IgD-negative memory B cell (primary cell): Measurements from ENCODE around the gene SDHB. TPM values are rescaled to one million over a fixed set of nuclear protein-coding genes. Genes with fewer than 3 reads are reported as not detected.
A peak's percentile ranks its signal among the peaks of the same experiment; 100 is the strongest.

Experiments
- H3K27ac Mint-ChIP-seq, 3 donors: one replicate each; pipeline ENCODE4 v1.8.0; 2020 to 2022; ENCODE audit warnings: mild to moderate bottlenecking in 3 of 3, mixed read lengths in 3 of 3, moderate library complexity in 1 of 3
- H3K27me3 Mint-ChIP-seq: one replicate; pipeline ENCODE4 v1.8.0; 2021; ENCODE audit warnings: mixed read lengths
- H3K36me3 Mint-ChIP-seq: one replicate; pipeline ENCODE4 v1.8.0; 2020; ENCODE audit warnings: mild to moderate bottlenecking, mixed read lengths
- H3K4me1 Mint-ChIP-seq, 3 donors: one replicate each; pipeline ENCODE4 v1.8.0; 2020 to 2022; ENCODE audit warnings: mixed read lengths in 3 of 3, mild to moderate bottlenecking in 1 of 3
- H3K4me3 Mint-ChIP-seq, 4 donors: one replicate each; pipeline ENCODE4 v1.8.0; 2020 to 2022; ENCODE audit warnings: mild to moderate bottlenecking in 4 of 4, mixed read lengths in 4 of 4, moderate library complexity in 3 of 4
- H3K9me3 Mint-ChIP-seq, 3 donors: one replicate each; pipeline ENCODE4 v1.8.0; 2020 to 2021; ENCODE audit warnings: mixed read lengths in 3 of 3, mild to moderate bottlenecking in 1 of 3
- polyA plus RNA-seq: library from polyadenylated mRNA; unstranded; fragments of 300-500 nt; fragmentation: Illumina TruSeq; gene quantifications from one replicate; pipeline ENCODE4 v1.2.3, GENCODE V29; 2021

SDHB gene
- polyA plus RNA-seq, 1 donor from 2014 or later = 137 TPM

DNA sequence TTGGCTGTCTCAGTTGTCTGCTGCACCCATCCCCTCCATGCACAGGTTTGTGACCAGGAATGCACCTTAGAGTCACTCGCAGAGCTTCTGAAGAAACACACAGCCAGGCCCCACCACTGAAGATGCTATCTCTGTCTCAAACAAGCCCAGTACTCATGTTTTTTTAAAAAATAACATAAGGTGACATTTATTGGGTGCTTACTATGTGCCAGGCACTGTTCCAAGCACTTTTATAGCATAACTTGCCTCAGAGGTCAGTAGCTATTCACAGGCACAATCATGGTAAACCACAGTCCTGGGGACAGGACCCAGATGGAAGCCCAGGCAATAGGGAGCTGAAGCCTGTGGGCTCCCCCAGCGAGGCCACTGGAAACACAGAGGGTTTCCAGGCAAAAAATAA is 33.3 kb downstream of the SDHB start:
- H3K27me3 Mint-ChIP-seq = no peaks in the 10 kb centered on the region
- H3K9me3 Mint-ChIP-seq = no peaks in the 10 kb centered on the region
- H3K4me1 Mint-ChIP-seq = peaks cover 15 to 16% (median 15%) of the 10 kb centered on the region in 3 donors
- peaks cover 5% of the 10 kb centered on the region for H3K36me3 Mint-ChIP-seq
- H3K4me3 Mint-ChIP-seq = no peak overlapping the region
- H3K27ac Mint-ChIP-seq = peak overlapping the region in 2 of 3 donors; percentile 40 to 69

DNA sequence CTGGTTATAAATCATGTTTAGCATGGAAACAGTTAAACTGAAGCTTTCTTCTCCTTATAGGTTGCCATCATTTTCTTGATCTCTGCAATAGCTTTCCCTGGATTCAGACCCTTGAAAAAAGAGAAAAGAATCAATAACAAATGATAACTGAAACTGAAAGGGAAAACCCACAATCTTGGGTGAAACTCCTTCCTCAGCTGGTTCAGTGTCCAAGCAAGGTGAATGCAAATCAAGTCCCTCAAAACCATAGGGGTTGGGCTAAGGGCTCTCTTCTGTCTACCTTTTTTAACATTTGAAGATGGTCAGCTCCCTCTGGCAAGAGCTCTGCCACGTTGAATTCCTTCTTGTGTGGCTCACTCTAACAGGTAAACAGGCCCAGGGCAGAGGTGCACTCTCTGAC is 35.0 kb downstream of the SDHB start:
- Mint-ChIP-seq H3K4me3 (peak overlapping the region in 3 of 4 donors; percentile 18 to 75 (median 56)), H3K4me1 (peaks cover 18 to 19% (median 18%) of the 10 kb centered on the region in 3 donors), H3K27me3 (no peaks in the 10 kb centered on the region), H3K9me3 (no peaks in the 10 kb centered on the region), H3K27ac (peak overlapping the region in 2 of 3 donors; percentile 45 to 65), H3K36me3 (peaks cover 7% of the 10 kb centered on the region)

DNA sequence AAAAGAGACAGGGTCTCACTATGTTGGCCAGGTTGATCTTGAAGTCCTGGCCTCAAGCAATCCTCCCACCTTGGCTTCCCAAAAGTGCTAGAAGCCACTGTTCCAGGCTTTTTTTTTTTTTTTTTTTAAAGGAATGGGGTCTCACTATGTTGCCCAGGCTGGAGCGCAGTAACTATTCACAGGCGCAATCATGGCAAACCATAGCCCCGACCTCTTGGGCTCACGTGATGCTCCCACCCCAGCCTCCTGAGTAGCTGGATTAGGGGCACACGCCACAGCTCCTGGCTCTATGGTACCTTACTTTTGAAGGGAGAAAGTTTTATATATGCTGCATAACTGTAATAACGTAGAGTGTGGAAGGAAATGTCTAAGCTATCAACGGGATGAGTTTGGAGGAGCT is 36.4 kb downstream of the SDHB start:
- no peaks in the 10 kb centered on the region for H3K27me3 Mint-ChIP-seq
- peaks cover 17 to 19% (median 18%) of the 10 kb centered on the region in 3 donors for H3K4me1 Mint-ChIP-seq
- no peak overlapping the region for H3K4me3 Mint-ChIP-seq
- no peaks in the 10 kb centered on the region for H3K9me3 Mint-ChIP-seq
- H3K27ac Mint-ChIP-seq = no peak overlapping the region
- peaks cover 7% of the 10 kb centered on the region for H3K36me3 Mint-ChIP-seq

DNA sequence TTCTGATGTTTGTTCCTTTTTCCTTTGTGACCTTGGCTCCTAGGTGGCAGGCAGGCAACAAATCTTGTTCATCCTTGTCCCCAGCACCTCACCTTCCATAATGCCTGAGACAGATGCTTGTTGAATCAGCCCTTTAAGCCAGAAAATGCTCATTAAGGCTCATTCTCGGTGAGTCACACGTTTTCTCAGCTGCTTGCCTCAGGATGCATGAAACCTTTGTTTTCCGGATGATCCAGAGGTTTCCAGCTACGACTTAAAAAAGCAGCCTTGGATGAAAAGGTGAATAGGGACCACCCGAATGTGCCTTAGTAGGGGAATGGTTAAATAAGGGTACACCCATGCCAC is 37.5 kb downstream of the SDHB start:
- no peaks in the 10 kb centered on the region for H3K9me3 Mint-ChIP-seq
- H3K27ac Mint-ChIP-seq = no peak overlapping the region
- H3K4me1 Mint-ChIP-seq = peaks cover 20 to 23% (median 22%) of the 10 kb centered on the region in 3 donors
- H3K27me3 Mint-ChIP-seq = no peaks in the 10 kb centered on the region
- H3K36me3 Mint-ChIP-seq = peaks cover 7% of the 10 kb centered on the region
- no peak overlapping the region for H3K4me3 Mint-ChIP-seq

DNA sequence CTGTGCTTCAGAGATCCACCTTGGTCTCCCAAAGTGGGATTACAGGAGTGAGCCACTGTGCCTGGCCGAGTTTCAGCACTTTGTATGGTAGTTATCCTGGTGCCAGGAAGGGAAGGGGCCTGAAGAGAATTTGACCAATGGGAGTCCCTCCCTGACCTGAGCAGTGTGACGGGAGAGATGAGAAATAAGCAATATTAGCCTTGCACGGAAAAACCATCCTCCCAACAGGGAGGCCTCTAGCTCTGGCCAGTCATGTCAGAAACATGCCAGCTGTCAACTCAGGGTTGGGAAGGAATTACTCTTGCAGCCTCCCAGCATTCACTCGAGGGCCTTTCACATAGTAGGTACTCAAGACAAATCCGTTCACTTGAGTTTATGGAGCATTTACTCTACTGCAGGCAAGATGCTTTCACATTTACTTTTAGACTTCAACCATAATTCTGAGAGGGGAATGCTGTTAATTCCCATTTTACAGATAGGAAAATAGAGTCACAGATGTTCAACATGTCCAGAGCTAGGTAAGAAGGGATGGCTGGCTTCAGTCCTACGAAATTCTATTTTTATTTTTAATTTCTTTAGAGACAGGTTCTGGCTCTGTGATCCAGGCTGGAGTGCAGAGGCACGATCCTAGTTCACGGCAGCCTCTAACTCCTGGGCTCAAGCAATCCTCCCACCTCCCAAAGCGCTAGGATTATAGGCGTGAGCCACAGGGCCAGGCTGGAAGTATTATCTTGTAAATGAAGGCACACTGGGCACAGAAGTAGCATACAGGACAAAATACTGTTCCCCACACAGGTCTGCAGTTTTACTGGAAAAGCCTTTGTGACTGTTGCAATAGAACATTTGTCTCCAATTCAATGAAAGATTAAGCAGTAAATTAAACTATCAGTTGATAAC is 38.9 kb downstream of the SDHB start:
- no peaks in the 10 kb centered on the region for H3K9me3 Mint-ChIP-seq
- peaks cover 7% of the 10 kb centered on the region for H3K36me3 Mint-ChIP-seq
- H3K27ac Mint-ChIP-seq = no peak overlapping the region
- peak overlapping the region in 1 of 4 donors; percentile 37 for H3K4me3 Mint-ChIP-seq
- no peaks in the 10 kb centered on the region for H3K27me3 Mint-ChIP-seq
- H3K4me1 Mint-ChIP-seq = peaks cover 22 to 30% (median 30%) of the 10 kb centered on the region in 3 donors

DNA sequence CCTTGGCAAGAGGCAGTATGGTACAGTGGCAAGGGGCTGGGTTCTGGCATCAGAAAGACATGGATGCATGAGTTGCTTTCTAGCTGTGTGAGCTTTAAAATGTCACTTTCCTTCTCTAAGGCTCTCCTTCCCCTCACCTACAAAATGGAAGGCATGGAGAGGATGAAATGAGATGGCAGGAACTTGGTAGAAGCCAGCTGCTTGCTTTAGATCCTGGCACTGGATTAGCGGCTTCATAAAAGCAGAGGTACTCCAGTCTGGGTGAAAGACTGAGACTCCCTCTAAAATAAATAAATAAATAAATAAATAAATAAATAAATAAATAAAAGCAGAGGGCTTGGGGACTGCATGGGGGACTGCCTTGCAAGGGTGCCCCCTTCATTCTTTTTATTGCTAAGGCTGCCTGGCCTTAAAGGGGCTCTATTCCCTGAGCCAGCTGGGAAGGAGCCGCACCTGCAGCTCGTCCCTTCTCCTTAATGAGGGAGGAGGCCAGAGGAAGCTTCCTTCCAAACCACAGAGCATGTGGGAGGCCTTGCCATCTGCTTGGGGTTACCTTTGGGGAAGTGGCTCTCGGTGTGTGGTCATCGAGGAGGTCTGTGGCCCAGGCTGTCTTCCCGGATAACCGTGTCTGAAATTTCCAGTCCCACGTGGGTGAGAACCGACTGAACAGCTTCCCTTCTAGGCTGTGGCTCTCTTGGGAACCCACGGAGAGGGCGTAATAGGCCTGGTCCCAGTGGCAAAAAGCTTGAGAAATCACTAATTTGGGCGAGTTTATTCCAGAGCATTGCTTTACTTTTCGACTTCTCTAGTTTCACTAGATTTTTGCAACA is 40.1 kb downstream of the SDHB start:
- Mint-ChIP-seq H3K4me1 (peaks cover 10 to 23% (median 20%) of the 10 kb centered on the region in 3 donors), H3K27ac (no peak overlapping the region), H3K4me3 (peak overlapping the region in 1 of 4 donors; percentile 55), H3K9me3 (no peaks in the 10 kb centered on the region), H3K36me3 (peaks cover 1% of the 10 kb centered on the region), H3K27me3 (no peaks in the 10 kb centered on the region)

DNA sequence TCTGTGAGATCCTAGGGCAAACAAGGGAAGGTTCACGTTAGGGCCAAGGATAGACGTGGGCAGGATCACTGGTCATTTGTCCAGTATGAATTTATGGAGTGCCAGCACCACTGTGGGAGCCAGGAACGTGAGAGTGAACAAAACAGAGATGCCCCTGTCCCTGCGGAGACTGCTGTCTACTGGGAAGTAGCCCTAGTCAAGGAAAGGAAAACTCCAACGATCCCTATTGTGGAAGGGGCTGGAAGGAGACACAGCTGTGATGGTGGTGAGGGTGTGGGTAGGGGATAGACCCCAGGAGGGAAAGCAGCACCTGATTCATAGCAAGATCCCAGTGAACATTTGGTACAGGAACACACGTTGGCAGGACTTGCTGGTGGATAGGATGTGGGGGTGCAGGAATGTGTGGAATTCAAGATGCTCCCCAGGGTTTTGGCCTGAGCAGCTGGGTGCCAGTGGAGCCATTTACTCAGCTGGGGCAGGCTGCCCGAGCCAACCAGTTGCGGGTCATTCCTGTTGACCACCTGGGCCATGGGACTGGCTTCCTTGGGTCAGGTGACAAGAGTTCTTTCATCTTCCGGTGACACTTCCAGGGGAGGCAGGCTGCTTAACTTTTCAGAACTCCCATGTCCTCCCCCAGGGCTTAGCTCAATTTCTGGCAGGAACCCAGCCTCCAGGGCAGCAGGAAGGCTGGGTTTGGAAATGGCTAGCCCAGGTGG is 40.9 kb downstream of the SDHB start:
- Mint-ChIP-seq H3K4me3 (peak overlapping the region in 2 of 4 donors; percentile 10 to 63), H3K27ac (no peak overlapping the region), H3K4me1 (peaks cover 8 to 22% (median 17%) of the 10 kb centered on the region in 3 donors), H3K36me3 (peaks cover 1% of the 10 kb centered on the region), H3K27me3 (no peaks in the 10 kb centered on the region), H3K9me3 (no peaks in the 10 kb centered on the region)

DNA sequence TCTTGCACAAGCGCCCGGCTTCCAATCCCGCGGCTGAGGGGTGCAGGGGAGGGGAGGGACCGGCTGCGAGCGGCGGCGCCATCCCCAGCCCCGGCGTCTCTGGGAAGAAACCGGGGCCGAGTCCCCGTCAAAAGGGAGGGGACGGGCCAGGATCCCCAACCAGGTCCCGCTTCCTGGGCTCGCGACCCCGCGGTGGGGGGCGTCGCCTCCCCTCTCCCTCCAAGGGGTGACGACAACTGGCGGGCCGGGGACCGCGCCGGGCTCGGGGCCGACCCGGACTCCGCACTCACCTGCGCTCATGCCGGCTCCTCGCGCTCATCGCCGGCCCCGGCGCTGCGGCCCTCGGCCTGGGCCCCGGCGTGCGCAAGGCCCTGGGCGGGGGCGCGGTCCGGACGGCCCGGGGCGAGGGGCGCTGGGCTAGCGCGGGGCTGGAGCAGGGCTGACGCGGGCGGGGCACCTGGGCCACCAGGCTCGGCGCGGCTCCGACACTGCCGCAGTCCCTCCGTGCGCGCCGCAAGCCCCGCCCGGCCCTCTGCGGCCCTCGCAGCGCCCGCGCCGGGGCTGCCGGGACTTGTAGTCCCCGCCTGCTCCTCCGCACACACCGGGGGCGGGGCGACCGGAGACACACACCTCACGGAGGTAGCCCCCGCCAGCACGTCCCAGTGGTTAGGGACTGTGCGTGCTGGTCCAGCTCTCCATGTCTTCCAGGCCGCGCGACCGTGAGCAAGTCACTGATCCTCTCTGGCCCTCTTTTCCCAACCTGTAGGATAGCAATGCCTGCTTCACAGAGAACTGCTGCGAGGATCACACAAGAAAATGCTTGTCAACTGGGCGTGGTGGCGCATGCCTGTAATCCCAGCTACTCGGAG is 42.2 kb downstream of the SDHB start, which contains the start of gene ATP13A2:
Gene ATP13A2, minus strand, starts transcription at position 490 of the 869 bp plus-strand sequence. Its CDS starts 190 bp downstream, at position 300.
- peaks cover 8 to 21% (median 17%) of the 10 kb centered on the region in 3 donors for H3K4me1 Mint-ChIP-seq
- peak within 1 kb of the TSS; percentile 81 to 97 (median 92) for H3K4me3 Mint-ChIP-seq
- no peaks in the 10 kb centered on the region for H3K9me3 Mint-ChIP-seq
- no peaks in the 10 kb centered on the region for H3K27me3 Mint-ChIP-seq
- peaks cover 1% of the 10 kb centered on the region for H3K36me3 Mint-ChIP-seq
- peak within 1 kb of the TSS in 2 of 3 donors; percentile 59 to 83 for H3K27ac Mint-ChIP-seq

DNA sequence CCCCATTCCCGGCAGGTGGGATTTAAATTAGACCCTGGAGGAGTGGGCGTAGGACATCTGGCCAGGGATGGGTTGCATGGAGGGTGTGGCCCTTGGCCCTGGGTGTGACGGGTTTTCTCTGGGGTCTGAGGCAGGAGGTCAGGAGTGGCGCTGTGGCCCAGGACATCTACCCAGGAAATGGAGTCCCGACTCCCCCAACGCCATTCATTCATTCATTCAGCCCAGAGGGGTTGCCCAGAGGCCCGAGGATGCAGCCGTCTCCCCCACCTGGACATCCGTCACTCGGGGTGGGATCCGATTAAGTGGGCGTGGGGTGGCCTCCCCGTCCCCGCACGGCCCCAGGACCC is 42.8 kb downstream of the SDHB start:
- Mint-ChIP-seq H3K27ac (peak overlapping the region in 1 of 3 donors; percentile 9), H3K36me3 (peaks cover 1% of the 10 kb centered on the region), H3K4me3 (peak overlapping the region; percentile 81 to 92 (median 89)), H3K27me3 (no peaks in the 10 kb centered on the region), H3K9me3 (no peaks in the 10 kb centered on the region), H3K4me1 (peaks cover 8 to 21% (median 17%) of the 10 kb centered on the region in 3 donors)

DNA sequence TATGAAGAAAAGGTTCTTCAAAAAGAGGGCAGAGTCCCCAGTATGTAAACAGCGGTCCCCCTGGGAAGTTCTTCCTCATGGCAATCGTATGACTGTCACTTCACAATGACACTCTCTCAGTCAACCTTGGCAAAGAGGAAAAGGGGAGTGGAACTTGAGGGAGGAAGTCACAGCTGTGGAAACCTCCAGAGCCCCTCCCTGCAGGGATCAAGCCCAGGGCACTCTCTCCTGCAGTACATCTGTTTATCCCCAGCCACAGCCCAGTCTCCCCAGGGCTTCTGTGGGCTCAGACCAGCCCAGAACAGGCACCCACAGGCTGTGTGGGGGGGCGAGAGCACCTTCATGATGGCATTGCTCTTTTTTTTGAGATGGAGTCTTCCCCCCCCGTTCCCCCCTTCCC is 44.1 kb downstream of the SDHB start:
- Mint-ChIP-seq H3K27me3 (no peaks in the 10 kb centered on the region), H3K36me3 (peaks cover 1% of the 10 kb centered on the region), H3K9me3 (no peaks in the 10 kb centered on the region), H3K4me1 (peaks cover 8 to 21% (median 17%) of the 10 kb centered on the region in 3 donors), H3K4me3 (peak overlapping the region in 3 of 4 donors; percentile 41 to 90 (median 61)), H3K27ac (peak overlapping the region in 1 of 3 donors; percentile 48)

DNA sequence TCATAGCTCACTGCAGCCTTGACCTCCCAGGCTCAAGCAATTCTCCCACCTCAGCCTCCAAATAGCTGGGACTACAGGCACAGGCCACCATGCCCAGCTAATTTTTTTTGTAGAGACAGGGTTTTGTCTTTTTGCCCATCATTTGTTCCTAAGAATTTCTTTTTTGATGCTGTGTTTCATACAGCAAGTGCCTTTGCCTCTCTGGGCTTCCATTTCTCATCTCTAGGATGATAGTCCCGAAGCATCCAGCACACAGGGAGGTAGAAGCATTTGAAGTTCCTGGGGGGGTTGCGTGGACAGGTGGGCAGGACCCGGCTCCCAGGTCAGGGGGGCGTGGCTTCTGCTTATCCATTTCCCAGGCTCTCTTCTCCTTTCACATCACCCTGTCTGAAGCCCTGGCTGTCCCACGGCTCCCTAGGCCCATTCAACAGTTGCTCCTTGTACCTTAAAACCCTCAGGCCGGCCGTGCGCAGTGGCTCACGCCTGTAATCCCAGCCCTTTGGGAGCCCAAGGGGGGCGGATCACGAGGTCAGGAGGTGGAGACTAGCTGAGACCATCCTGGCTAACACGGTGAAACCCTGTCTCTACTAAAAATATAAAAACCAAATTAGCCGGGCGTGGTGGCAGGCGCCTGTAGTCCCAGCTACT is 45.5 kb downstream of the SDHB start:
- peak overlapping the region in 1 of 3 donors; percentile 57 for H3K27ac Mint-ChIP-seq
- no peak overlapping the region for H3K4me3 Mint-ChIP-seq
- H3K36me3 Mint-ChIP-seq = peaks cover 4% of the 10 kb centered on the region

DNA sequence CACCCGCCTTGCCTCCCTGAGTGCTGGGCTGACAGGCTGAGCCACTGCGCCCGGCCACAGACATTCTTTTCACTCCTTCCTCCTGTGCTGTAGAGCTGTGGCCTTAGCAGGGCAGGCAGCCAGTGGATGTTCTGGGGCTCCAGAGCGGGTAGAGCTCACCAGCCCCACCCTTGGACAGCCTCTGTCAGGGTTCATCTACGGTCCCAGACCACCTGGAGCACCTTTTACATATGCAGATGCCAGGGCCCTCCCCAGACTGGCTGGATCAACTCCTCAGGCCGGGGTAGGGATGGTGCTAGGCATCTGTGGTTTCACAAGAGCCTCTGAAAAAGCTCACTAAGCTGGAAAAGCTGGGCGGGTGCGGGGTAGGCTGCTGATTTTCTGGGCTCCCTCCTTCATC is 46.7 kb downstream of the SDHB start:
- Mint-ChIP-seq H3K27me3 (no peaks in the 10 kb centered on the region), H3K4me1 (peaks cover 4 to 17% (median 13%) of the 10 kb centered on the region in 3 donors), H3K4me3 (no peak overlapping the region), H3K36me3 (peaks cover 4% of the 10 kb centered on the region), H3K9me3 (no peaks in the 10 kb centered on the region), H3K27ac (no peak overlapping the region)

More for the DNA sequence above, 45.5 kb downstream of the SDHB start:
- Mint-ChIP-seq H3K9me3 (no peaks in the 10 kb centered on the region), H3K27me3 (no peaks in the 10 kb centered on the region), H3K4me1 (peaks cover 4 to 17% (median 13%) of the 10 kb centered on the region in 3 donors)

DNA sequence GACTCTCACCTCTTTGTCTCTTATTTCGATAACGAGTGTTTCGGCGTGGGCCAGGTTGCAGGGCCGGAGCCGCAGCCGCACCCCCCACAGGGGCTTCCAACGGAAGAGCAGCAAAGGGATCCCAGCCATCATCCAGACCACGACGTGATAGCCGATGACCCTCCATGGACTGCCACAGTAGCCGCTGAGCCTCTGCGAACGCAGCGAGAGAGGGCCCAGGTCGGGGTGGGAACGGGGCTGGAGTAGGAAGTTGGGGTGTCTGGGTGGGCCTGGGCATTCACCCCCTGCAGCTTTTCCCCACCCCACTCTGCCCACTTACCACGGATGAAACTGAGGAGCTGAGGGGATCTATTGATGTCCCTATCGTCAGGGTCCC is 48.5 kb downstream of the SDHB start:
- Mint-ChIP-seq H3K27ac (no peak overlapping the region), H3K27me3 (no peaks in the 10 kb centered on the region), H3K9me3 (no peaks in the 10 kb centered on the region), H3K36me3 (peaks cover 5% of the 10 kb centered on the region), H3K4me3 (no peak overlapping the region), H3K4me1 (peaks cover 0 to 9% (median 4%) of the 10 kb centered on the region in 3 donors)
